GM18519 (cell line): Measurements from ENCODE around the gene SLC25A39.
"Not testable (repeated sequence)": the region's sequence is repeated elsewhere in the genome, so short reads cannot be mapped to it uniquely, and the experiment has no call there.

ENCODE experiments used
- ATAC-seq: cut with Tn5 transposase; IDR thresholded peaks from one replicate; pipeline ENCODE4 v1.9.1; 2021; ENCODE audit warnings: mild to moderate bottlenecking, moderate library complexity; ENCODE audit not compliant: unreplicated experiment, low FRiP score

Gene SLC25A39

DNA sequence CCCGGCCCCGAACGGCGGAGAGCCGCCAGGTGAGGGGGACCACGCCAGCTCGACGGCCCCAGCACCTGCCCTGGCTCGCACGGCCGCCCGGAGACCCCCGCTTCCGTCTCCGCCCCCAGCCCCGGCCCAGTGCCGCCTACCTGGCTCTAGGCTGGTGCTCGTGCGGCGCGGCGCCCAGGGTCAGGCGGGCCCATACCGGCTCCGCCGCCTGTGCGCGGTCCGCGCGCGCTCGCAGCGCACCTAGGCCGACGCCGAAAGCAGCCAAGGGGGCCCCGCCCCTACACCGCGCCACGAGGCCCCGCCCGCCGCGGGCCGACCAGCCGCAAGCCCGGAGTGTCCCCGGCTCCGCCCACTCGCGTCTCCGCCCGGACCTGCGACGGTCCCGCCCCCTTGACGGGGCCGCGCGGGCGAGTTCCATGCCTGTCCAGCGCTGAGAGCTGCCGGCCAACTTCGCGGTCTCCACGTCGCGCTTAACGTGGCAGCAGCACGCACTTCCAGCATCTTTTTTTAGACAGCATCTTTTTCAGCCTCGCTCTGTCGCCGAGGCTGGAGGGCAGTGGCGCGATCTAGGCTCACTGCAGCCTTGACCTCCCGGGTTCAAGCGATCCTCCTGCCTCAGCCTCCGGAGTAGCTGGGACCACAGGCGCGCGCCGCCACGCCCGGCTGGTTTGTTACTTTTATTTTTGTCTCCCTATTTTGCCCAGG, at the start of gene SLC25A39:
Gene SLC25A39, minus strand, starts transcription at position 253 of the 705 bp plus-strand sequence. CDS start 1,261 bp downstream, outside the sequence.
- ATAC-seq = peak; percentile 55

DNA sequence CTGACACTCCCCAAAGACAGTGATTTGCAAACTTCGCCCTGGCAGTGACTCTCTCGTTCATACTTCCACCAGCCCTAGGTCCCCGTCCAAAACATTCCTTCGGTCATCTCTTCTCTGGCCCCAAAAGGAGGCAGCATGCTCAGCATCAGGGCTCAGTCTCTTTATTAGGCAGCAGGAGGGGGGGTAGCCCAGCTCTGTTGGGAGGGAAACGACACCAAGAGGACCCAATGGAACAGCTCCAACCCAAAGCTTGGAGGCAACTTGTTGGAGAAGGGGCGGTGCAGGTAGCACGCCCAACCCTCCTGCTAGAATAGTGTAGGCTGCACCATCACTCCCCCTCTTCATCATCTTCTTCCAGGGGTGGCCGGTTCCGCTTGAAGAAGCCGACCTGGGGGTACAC, 47.4 kb upstream of the SLC25A39 start:
- no peak for ATAC-seq

GRCh38 chr17:44369414-44370023, 44.9 kb upstream of the SLC25A39 start:
- ATAC-seq = not testable (repeated sequence)

- not testable (repeated sequence) for ATAC-seq
Observed at GRCh38 chr17:44368391-44369243, 44.0 kb upstream of the SLC25A39 start.

DNA sequence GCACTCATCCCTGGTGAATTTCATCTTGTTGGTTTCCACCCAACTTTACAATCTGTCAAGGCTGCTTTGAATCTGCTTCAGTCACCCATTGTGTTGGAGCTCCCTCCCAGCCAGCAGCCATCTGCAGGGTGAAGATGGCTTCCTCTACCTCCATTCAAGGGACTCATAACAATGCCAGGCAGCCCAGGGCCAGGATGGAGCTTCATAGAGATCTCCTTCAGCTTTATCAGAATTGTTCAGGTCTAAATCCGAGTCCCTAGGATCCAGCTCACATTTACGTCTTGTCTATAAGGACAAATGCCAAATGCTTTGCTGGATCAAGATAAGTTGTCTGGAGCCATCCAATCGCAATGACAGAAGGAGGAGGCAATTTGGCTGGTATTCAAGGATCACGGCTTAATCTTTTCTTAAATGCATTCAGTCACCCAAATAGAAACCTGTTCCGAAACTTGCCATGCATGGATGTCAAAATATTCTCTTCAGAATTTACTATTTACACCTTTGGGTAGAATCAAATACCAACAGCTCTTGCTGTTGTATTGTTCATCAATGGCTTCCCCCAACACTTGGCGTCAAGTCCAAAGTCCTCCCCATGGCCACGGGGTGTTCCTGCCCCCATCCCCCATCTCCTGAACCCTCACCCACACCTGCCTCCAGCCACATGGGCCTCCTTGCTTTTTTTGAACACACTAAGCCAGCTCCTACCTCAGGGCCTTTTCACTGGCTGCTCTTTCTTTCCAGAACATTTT, 42.8 kb upstream of the SLC25A39 start:
- no peak for ATAC-seq

DNA sequence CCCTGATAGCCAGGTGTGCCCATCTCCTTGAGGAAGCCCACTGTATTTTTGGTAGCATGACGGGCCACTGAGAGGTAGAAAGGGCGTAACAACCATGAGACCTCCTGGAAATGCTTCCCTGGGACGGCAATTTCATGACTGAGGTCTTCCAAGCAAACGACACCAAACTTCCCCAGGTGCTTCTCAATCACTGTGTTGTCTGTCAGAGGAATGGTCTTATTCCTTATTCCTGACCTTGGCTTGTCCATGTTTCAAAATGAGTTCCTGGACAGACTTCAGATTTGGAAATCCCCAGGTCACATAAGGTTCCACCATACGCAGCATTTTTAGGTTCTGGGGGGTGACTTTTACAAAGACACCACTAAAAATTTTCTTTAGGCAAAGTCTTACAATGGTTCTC, 40.4 kb upstream of the SLC25A39 start:
- not testable (repeated sequence) for ATAC-seq

- ATAC-seq = no peak
Observed at GRCh38 chr17:44363613-44364159, 39.1 kb upstream of the SLC25A39 start, which contains the start of gene FAM171A2. Gene FAM171A2, minus strand, starts transcription at chr17:44363853. Its CDS starts 139 bp downstream, at chr17:44363714.

DNA sequence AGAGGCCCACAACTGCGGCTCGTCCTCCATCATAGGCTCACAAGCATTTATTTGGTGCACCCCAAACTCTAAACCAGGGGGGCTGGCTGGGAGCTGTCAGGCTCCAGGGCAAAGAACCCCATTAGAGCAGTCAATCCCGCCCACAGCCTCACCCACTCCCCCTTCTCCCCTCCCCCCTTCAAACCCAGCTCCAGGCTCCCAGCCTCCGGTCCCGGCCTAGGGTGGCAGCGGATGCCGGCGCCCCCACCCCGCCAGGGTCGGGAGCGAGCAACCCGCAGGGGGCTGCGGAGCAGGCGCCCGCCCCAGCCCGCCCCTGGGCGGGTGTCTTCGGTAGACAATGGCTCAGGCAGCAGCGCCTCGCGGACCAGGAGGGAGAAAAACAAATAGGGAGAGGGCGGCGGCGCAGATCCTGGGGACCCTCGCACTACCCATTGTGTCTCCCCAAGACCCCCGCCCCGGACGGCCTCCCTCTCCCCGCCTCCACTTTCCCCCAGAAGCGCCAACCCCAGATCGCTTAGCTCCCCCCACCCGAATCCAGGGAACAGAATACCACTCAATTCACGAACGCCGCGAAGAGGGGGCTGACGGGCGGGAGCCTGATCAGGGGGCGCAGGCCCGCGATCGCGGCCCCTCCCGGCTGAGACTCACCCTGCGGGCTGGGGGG, 38.5 kb upstream of the SLC25A39 start:
- ATAC-seq = no peak

GRCh38 chr17:44362459-44362948, 37.9 kb upstream of the SLC25A39 start:
- no peak for ATAC-seq

DNA sequence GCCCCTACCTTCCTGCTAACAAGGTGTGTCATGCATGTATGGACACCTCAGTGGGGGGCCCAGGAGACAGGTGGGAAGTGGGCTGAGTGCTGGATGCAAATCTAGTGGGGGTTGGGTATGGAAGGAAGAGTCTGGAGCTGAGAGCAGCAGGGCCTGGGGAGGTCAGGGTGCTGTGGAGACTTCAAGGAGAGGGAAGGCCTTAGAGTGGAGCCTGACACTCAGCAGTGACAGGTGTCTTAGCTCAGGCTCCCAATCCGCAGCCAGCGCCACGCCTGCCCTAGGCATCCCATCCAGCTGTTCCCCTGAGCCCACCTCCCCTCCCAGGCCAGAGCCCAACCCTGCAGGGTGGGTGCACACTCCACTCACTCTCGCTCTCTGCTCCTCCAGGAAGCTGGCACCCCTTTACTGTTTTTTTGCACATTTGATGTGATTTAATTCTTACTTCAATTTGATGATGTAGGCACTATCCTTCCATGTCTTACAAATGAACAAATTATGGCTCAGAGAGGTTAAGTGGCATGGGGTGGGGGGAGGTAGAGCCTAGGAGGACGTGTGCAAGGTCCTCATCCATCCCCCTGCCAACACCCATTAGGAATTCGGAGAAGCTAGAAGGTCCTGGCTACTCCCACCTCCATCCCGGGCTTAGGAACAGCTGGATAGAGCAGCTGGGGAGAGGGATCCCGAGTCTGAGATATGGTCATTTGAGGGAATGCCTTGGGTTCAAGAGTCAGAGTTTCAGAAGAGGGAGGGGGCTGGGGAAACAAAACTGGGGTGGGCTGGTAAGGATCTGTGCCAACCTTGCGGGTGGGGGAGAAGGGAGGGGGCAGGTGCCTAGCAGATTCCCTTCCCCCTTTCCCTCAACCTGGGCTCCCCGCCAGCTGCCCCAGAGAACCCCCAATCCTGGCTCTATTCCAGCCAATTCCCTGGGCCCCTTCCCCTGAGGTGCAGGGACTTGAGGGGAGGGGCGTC, 37.0 kb upstream of the SLC25A39 start:
- no peak for ATAC-seq

GRCh38 chr17:44360826-44361225, 36.2 kb upstream of the SLC25A39 start:
- ATAC-seq = no peak

- no peak for ATAC-seq
Observed at GRCh38 chr17:44360144-44360533, 35.5 kb upstream of the SLC25A39 start.

GRCh38 chr17:44359458-44360143, 35.0 kb upstream of the SLC25A39 start:
- no peak for ATAC-seq

DNA sequence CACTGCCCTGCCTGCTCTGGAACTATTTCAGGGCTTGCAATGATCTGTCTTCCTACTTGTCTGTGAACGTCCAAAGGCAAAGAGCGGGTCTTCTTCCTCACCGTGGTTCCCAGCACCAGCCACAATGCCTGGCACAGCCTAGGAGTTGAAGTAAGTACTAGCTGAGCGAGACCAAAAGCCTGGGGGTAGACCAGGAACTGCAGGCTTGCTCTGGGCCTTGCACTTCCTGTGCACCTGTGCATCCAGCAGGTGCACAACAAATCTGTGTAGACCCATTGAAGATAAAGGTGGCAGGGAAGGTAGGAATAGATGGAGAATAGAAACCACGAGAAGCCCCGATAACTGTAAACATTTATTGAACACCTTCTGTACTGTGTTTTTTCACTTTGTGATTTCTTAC, 34.4 kb upstream of the SLC25A39 start:
- ATAC-seq = no peak

GRCh38 chr17:44358066-44358465, 33.4 kb upstream of the SLC25A39 start:
- ATAC-seq = no peak

DNA sequence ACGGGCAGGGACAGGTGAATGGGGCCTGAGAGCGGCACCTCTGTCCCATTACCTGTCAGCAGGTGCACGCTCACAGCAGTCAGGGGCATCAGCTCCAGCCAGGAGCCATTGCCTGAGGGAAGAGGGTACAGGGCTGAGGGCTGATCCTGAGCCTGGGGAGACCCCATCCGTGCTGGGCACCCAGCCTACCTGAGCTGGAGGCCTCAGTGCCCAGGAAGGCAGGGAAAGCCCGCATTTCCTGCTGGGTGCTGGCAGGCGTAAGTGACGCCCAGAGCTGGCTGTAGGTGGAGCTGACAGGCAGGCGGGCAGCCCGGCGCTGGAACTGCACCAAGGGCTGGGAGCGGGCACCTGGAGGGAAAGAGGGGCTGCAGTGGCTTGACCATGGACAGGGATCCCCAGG, 31.6 kb upstream of the SLC25A39 start:
- no peak for ATAC-seq

- no peak for ATAC-seq
Observed at GRCh38 chr17:44355642-44356099, 31.0 kb upstream of the SLC25A39 start.
